ENCODE measurements around the gene SPDYE4.

SPDYE4 gene

DNA sequence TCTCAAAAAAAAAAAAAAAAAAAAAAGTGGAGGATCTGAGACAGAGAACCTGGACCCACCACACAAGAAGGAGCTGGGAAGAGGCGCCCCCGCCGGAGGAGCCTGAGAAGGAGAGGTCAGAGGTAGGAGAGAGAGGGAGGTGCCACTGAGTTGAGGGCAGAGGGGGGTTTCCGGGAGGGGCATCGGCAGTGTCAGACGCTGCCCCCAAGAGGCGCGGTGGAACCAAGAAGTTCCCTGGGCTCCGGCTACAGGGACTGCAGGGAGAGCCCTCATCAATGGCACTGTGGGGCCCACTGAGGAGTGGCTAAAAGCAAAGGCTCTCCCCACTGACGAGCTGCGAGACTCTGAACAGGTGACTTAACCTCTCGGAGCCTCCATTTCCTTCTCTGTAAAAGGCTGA lies 17.9 kb downstream of the SPDYE4 start:
- Histone ChIP-seq H3K27ac (no peak overlapping the region), H3K9ac (ENCODE audit: insufficient read length) (no peak overlapping the region), H3K4me3 (no peak overlapping the region), H3K36me3 (ENCODE audit: insufficient read depth, low read length) (no peaks in the 10 kb centered on the region), H3K9me3 (ENCODE audit: low read depth, low read length) (no peaks in the 10 kb centered on the region)
- no peak for DNase-seq (ENCODE audit: low read depth, low spot score)
- TF ChIP-seq EZH2 (IDR thresholded peaks at IDR 0.05) (no peak), FOXP2 (optimal IDR thresholded peaks at IDR 0.05; ENCODE audit: control extremely low read depth, extremely low read length, insufficient read depth) (no peak), POLR2AphosphoS5 (IDR thresholded peaks at IDR 0.05; ENCODE audit: borderline replicate concordance, low read depth, low read length) (no peak)

DNA sequence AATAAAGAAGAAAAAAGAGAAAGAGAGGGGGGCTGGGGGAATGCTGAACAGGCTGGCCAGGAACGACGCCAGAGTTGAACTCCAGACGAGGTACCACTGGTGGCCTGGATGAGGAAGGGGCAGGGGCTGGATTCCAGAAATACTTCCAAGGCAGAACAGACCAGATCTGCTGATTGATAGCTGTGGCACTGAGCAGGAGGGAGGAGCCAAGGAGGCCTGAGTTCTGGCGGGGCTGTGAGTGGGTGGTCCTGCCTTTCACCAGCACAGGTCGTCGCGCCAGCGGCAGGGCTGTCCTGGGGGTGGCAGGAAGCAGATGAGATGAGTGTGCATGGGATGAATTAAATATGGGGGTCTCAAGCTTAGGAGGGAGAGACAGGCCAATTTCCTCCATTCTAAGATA lies 19.2 kb downstream of the SPDYE4 start:
- Histone ChIP-seq H3K36me3 (ENCODE audit: insufficient read depth, low read length) (no peaks in the 10 kb centered on the region), H3K9ac (ENCODE audit: insufficient read length) (no peak overlapping the region), H3K27ac (no peak overlapping the region), H3K4me3 (no peak overlapping the region), H3K9me3 (ENCODE audit: low read depth, low read length) (no peaks in the 10 kb centered on the region)
- DNase-seq (ENCODE audit: low read depth, low spot score), result no peak
- no peak for TF ChIP-seq EZH2 (IDR thresholded peaks at IDR 0.05)
- no peak for TF ChIP-seq POLR2AphosphoS5 (IDR thresholded peaks at IDR 0.05; ENCODE audit: borderline replicate concordance, low read depth, low read length)
- TF ChIP-seq FOXP2 (optimal IDR thresholded peaks at IDR 0.05; ENCODE audit: control extremely low read depth, extremely low read length, insufficient read depth), result no peak

DNA sequence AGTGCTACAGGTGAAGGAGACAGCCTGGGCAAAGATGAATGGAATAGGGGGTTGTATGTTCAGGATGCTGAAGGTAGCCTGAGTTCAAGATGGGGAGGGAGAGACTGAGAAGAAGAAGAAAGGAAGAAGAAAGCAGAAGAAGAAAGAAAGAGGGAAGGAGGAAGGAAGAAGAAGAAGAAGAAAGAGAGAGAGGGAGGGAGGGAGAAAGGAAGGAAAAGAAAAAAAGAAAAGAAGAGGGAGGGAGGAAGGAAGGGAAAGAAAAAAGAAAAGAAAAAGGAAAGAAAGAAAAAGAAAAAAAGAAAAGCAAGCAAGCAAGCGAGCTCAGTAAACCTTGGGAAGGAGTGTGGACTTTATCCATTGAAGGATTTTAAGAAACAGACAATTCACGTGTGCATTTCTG lies 21.6 kb downstream of the SPDYE4 start:
- H3K27ac ChIP-seq, result no peak overlapping the region
- TF ChIP-seq POLR2AphosphoS5 (IDR thresholded peaks at IDR 0.05; ENCODE audit: borderline replicate concordance, low read depth, low read length), result no peak
- no peak for TF ChIP-seq FOXP2 (optimal IDR thresholded peaks at IDR 0.05; ENCODE audit: control extremely low read depth, extremely low read length, insufficient read depth)
- TF ChIP-seq EZH2 (IDR thresholded peaks at IDR 0.05), result no peak
- H3K4me3 ChIP-seq, result no peak overlapping the region
- H3K9ac ChIP-seq (ENCODE audit: insufficient read length), result no peak overlapping the region
- no peak for DNase-seq (ENCODE audit: low read depth, low spot score)
- H3K36me3 ChIP-seq (ENCODE audit: insufficient read depth, low read length), result no peaks in the 10 kb centered on the region
- H3K9me3 ChIP-seq (ENCODE audit: low read depth, low read length), result no peaks in the 10 kb centered on the region

DNA sequence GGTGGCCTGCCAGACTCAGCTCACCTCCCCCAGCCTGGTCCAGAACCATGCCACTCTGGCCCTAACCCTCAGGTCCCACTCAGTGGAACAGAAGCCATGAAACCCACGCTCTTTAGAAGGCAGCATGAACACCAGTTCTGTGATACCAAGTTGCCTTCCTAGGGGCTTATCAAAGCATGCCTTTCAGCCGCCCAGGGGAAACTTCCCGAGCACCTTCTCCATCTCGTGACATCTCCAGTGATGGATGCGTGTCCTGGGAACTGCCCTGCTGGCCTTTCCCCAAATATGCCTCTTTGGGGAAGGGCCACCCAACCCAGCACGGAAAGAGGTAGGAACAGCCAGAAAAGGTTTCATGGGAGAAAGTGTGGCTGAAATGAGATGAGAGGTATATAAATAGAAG lies 22.0 kb downstream of the SPDYE4 start:
- Histone ChIP-seq H3K27ac (no peak overlapping the region), H3K9me3 (ENCODE audit: low read depth, low read length) (no peaks in the 10 kb centered on the region), H3K36me3 (ENCODE audit: insufficient read depth, low read length) (no peaks in the 10 kb centered on the region), H3K9ac (ENCODE audit: insufficient read length) (no peak overlapping the region), H3K4me3 (no peak overlapping the region)
- DNase-seq (ENCODE audit: low read depth, low spot score), result no peak
- no peak for TF ChIP-seq EZH2 (IDR thresholded peaks at IDR 0.05)
- no peak for TF ChIP-seq FOXP2 (optimal IDR thresholded peaks at IDR 0.05; ENCODE audit: control extremely low read depth, extremely low read length, insufficient read depth)
- TF ChIP-seq POLR2AphosphoS5 (IDR thresholded peaks at IDR 0.05; ENCODE audit: borderline replicate concordance, low read depth, low read length), result no peak

DNA sequence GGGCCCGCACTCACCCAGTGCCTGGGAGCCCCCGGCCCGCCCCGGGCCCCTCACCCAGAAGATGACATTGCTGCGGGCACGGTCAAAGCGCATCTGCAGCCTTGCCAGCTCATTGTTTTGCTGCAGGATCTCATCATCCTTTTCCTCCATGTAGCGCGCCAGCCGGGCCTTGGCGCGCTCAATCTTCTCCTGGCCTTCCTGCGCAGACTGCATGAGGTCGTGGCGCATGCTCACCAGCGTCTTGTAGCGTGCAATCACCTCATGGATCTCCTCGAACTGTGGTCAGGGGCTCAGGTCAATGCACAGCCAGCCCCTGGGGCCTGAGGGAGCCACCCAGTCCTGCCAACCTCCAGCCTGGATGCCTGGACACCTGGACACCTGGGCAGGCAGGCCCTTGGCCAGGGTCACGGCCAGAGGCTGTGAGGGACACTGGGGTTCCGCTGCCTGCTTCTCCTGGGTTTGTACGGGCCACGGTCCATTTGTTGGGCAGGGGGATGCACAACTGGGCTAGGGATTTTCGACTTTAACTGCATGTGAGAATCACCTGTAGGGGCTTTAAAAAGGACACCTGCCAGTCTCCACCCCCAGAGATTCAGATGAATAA lies 22.9 kb downstream of the SPDYE4 start:
- no peaks in the 10 kb centered on the region for H3K36me3 ChIP-seq (ENCODE audit: insufficient read depth, low read length)
- no peak for DNase-seq (ENCODE audit: low read depth, low spot score)
- no peak for TF ChIP-seq FOXP2 (optimal IDR thresholded peaks at IDR 0.05; ENCODE audit: control extremely low read depth, extremely low read length, insufficient read depth)
- TF ChIP-seq POLR2AphosphoS5 (IDR thresholded peaks at IDR 0.05; ENCODE audit: borderline replicate concordance, low read depth, low read length), result no peak
- TF ChIP-seq EZH2 (IDR thresholded peaks at IDR 0.05), result no peak
- no peak overlapping the region for H3K9ac ChIP-seq (ENCODE audit: insufficient read length)
- H3K4me3 ChIP-seq, result no peak overlapping the region
- H3K9me3 ChIP-seq (ENCODE audit: low read depth, low read length), result no peaks in the 10 kb centered on the region
- H3K27ac ChIP-seq, result no peak overlapping the region

DNA sequence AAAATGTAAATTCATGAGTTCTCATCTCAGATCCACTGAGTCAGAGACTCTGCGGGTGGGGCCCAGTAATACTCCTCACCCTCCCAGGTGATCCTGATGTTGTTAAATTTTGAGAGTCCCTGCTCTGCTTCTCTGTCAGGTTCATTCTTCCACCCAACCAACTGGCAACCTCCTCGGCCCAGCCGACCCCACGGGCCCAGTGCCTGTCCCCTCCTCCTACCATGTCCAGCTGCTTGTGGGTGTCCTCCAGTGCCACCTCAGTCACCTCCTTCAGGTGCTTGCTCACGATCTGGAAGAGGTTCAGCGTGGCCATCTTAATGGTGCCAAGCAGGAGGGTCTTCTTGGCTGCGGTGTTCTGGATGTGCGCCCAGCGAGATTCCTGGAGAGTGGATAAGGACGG lies 23.5 kb downstream of the SPDYE4 start:
- no peak for TF ChIP-seq POLR2AphosphoS5 (IDR thresholded peaks at IDR 0.05; ENCODE audit: borderline replicate concordance, low read depth, low read length)
- TF ChIP-seq FOXP2 (optimal IDR thresholded peaks at IDR 0.05; ENCODE audit: control extremely low read depth, extremely low read length, insufficient read depth), result no peak
- TF ChIP-seq EZH2 (IDR thresholded peaks at IDR 0.05), result no peak
- no peaks in the 10 kb centered on the region for H3K9me3 ChIP-seq (ENCODE audit: low read depth, low read length)
- no peak overlapping the region for H3K9ac ChIP-seq (ENCODE audit: insufficient read length)
- no peak for DNase-seq (ENCODE audit: low read depth, low spot score)
- no peaks in the 10 kb centered on the region for H3K36me3 ChIP-seq (ENCODE audit: insufficient read depth, low read length)
- no peak overlapping the region for H3K4me3 ChIP-seq
- no peak overlapping the region for H3K27ac ChIP-seq

DNA sequence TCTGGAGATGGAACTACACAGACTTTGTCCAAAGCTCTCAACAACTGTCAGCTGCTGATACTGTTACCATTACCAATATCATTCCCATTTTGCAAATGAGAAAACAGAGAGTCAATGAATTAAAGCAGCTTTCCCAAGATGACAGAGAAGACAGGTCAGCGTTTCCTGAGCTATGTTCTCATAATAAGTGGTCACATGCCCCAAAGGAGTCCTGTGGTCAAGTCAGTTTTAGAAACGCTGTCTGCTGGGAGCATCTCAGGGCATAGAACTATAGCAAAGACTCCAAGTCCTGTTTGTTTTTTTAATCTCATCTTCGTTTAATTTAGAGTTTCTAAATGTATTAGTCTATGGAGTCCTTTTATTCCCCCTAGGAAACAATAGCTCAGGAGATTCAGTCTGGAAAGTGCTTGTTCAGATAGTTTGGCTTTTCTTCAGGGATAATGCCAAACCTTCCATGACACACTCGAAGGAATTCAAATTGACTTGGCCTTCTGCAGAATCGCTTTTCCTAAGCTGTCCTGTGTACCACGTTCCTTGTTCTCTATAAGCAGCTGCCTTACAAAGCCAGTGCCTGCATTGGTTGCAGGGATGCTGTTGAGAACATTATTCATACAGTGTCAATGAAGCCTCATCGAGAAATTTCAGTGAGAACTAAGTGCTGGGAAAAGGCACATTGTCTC lies 25.8 kb downstream of the SPDYE4 start:
- peak overlapping the region; percentile 11; the same call in 1 of the 2 replicates for H3K27ac ChIP-seq
- H3K4me3 ChIP-seq, result no peak overlapping the region
- no peak for TF ChIP-seq EZH2 (IDR thresholded peaks at IDR 0.05)
- TF ChIP-seq FOXP2 (optimal IDR thresholded peaks at IDR 0.05; ENCODE audit: control extremely low read depth, extremely low read length, insufficient read depth), result no peak
- no peak for TF ChIP-seq POLR2AphosphoS5 (IDR thresholded peaks at IDR 0.05; ENCODE audit: borderline replicate concordance, low read depth, low read length)
- H3K9ac ChIP-seq (ENCODE audit: insufficient read length), result no peak overlapping the region
- no peaks in the 10 kb centered on the region for H3K36me3 ChIP-seq (ENCODE audit: insufficient read depth, low read length)
- no peaks in the 10 kb centered on the region for H3K9me3 ChIP-seq (ENCODE audit: low read depth, low read length)
- no peak for DNase-seq (ENCODE audit: low read depth, low spot score)

DNA sequence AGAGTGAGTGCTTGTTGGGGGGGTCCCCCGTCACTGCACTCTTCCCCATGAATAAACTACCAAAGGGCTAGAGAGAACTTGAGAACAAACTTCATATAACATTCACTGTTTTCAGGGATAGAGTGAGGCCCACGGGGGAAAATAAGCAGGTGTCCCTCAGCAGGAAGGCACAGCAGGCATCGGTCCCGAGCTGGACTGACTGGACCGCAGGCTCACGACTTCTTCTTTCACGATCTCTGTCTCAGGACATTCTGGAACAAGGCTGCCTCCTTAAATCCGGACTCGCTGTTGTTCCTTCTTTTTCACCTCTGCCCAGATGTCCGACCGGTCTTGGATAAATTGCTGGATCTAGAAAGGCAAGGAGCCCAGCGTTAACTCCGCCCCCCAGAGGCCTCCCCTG lies 28.5 kb downstream of the SPDYE4 start:
- Histone ChIP-seq H3K36me3 (ENCODE audit: insufficient read depth, low read length) (no peaks in the 10 kb centered on the region), H3K27ac (no peak overlapping the region), H3K4me3 (no peak overlapping the region), H3K9me3 (ENCODE audit: low read depth, low read length) (no peaks in the 10 kb centered on the region), H3K9ac (ENCODE audit: insufficient read length) (no peak overlapping the region)
- DNase-seq (ENCODE audit: low read depth, low spot score), result no peak
- TF ChIP-seq EZH2 (IDR thresholded peaks at IDR 0.05) (no peak), FOXP2 (optimal IDR thresholded peaks at IDR 0.05; ENCODE audit: control extremely low read depth, extremely low read length, insufficient read depth) (no peak), POLR2AphosphoS5 (IDR thresholded peaks at IDR 0.05; ENCODE audit: borderline replicate concordance, low read depth, low read length) (no peak)
